GM18868 (cell line): ENCODE measurements around the gene EMSY.
"Not testable (repeated sequence)": the region's sequence is repeated elsewhere in the genome, so short reads cannot be mapped to it uniquely, and the experiment has no call there.

Source experiments
- ATAC-seq: cut with Tn5 transposase; IDR thresholded peaks from one replicate; pipeline ENCODE4 v1.9.1; 2021; ENCODE audit warnings: mild to moderate bottlenecking, moderate library complexity; ENCODE audit not compliant: unreplicated experiment

Gene EMSY

DNA sequence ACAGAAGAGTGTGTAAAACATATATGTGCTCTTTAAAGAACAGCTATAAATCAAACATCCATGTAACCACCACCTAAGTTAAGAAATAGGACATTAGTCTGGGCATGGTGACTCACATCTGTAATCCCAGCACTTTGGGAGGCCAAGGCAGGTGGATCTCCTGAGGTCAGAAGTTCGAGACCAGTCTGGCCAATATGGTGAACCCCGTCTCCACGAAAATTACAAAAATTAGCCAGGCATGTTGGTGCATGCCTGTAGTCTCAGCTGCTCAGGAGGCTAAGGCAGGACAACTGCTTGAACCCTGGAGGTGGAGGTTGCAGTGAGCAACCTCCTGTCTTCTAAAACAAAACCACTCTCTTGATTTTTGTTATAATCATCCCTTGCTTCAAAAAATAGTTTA lies 122.4 kb downstream of the EMSY start:
- ATAC-seq, result no peak

- no peak for ATAC-seq
These were observed 123.3 kb downstream of the EMSY start for GRCh38 chr11:76568139-76568538.

GRCh38 chr11:76568621-76569020 lies 123.8 kb downstream of the EMSY start:
- no peak for ATAC-seq

DNA sequence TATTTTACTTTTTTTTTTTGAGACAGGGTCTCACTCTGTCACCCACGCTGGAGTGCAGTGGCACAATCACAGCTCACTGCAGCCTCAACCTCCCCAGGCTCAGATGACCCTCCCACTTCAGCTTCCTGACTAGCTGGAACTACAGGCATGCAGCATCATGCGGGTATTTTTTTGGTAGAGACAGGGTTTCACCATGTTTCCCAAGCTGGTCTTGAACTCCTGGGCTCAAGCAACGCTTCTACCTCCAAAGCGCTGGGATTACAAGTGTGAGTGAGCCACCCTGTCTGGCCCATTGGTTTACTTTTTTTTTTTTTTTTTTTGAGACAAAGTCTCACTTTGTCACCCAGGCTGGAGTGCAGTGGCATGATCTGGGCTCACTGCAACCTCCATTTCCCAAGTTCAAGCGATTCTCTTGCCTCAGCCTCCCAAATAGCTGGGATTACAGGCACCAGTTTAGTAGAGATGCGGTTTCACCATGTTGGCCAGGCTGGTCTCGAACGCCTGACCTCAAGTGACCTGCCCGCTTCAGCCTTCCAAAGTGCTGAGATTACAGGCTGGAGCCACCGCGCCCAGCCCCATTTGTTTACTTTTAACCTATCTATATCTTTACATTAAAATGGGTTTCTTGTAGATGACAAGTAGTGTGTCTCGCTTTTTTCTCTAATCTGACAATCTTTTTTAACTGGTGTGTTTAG lies 127.5 kb downstream of the EMSY start:
- ATAC-seq, result not testable (repeated sequence)

GRCh38 chr11:76574406-76574805 lies 129.6 kb downstream of the EMSY start:
- ATAC-seq, result no peak

GRCh38 chr11:76574879-76575278 lies 130.1 kb downstream of the EMSY start:
- no peak for ATAC-seq

GRCh38 chr11:76577226-76577920 lies 132.6 kb downstream of the EMSY start:
- no peak for ATAC-seq

DNA sequence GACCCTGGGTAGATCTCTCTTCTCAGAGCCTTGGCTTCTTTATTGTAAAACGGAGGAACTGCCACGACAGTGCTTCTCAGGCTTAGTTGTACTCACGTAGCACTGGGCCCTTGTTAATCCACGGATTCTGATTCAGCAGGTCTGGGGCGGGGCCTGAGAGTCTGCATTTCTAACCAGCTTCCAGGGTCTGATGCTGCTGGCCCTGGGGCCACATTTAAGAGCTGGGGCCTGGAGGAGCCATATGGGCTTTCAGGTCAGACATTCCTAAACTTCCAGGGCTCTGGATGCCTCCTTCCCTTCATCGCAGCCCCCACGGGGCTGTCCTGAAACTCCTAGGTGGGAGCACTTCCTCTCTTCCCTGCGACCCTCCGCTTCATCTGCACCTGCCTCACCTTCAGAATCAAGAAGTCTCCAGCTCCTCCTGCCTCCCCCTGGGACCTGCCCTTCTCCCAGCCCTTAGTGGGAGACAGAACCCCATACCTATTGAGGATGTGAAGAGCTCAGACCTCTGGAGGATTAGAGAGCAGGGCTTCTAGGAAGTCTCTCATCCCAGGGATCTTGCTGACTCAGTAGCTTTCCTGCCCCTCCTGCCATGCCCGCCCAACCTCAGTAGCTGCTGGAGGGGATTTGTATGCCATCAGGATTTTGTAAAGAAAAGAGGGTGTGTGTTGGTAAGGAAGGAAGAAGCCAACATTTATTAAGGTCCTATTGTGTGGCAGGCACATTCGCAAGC lies 133.3 kb downstream of the EMSY start:
- no peak for ATAC-seq

- no peak for ATAC-seq
These were observed 133.8 kb downstream of the EMSY start for GRCh38 chr11:76578654-76579055.

GRCh38 chr11:76579056-76579751 lies 134.4 kb downstream of the EMSY start:
- no peak for ATAC-seq

- no peak for ATAC-seq
These were observed 134.9 kb downstream of the EMSY start for GRCh38 chr11:76579752-76580151.

DNA sequence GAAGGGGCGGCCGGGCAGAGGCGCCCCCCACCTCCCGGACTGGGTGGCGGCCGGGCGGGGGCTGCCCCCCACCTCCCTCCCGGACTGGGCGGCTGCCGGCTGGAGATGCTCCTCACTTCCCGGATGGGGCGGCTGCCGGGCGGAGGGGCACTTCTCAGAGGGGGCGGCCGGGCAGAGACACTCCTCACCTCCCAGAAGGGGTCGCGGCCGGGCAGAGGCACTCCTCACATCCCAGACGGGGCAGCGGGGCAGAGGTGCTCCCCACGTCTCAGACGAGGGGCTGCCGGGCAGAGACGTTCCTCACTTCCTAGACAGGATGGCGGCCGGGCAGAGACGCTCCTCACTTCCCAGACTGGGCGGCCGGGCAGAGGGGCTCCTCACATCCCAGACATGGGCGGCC lies 137.7 kb downstream of the EMSY start:
- not testable (repeated sequence) for ATAC-seq

DNA sequence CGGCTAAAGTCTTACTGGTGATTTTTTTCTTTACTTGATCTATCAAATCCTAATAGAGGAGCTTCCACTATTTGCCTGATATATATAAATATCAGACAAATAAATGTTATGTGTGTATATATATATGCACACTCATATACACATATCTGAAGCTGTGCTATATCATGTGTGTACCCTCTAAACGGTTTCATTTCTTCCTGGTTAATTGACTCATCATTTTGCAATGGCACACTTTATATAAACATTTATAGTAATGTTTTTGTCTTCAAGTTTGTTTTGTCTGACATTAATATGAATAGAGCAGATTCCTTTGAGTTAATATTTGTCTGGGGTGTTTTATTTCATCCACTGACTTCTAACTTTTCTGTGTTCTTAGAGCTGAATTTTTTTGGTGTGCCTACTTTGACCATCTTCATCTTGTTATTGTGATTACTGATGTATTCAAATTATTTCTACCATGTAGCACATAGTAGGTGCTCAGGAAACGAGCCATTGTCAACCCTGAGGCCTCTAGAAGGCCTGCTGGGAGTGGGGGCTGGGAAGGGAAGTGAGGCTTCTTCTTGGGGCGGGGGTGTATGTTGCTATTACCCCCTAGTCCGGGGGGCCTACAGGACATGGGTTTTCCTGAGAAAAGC lies 143.1 kb downstream of the EMSY start:
- no peak for ATAC-seq

DNA sequence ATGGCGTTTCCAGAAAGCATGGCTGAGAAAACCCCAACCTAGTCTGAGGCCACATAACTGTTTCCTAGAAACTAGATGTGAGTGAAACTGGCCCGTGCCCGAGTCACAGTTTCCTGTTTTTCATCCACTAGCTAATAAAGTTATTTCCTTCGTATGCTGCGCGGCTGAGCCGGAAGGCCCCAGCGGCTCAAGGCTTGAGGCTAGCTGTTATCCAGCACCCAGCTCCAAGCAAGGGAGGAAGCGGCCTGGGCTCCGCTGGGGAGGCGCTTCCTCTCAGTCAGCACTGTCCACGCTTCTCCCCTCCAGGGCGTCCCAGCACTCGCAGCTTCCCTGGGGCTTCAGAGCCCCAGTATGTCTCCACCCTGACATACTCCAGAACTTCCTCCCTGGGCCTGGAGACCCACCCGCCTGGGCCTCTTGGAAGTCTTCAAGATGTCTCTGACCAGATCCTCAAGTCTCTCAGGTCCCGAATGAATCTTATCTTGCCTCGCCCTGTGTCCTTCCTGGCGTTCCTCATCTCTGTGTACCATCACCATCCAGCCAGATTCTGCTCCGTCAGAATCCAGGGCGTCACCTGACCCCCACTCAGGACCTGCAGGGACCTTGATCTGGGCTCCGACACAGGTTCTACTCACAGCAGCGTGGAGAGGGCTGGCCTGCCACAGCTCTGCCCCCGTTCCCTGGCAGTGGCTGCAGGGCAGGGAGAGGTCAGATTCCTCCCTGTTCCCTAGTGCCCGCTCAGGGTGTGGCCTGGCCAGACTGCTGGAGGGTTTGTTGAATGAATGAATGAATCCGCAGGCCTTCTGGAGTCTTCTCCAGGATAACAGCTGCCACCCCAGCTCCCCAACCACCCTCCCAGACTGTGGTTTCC lies 143.9 kb downstream of the EMSY start:
- no peak for ATAC-seq

DNA sequence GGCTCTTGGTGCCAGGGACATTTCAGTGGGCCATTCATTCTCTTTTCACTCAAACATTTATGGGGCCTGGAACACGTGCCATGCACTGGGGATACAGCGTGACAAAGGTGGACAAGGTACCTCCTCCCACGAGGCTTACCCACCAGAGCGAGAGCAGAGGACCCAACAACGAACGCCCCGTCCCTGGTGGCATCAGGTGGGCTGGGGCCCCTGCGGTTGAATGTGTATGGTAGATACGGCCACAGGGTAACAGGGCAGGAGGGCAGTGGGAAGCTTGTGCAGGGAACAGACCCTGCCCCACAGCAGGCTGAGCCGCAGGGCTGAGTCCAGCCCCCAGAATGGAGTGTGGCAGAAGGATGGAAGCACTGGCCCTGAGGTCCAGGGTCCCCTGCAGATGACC lies 144.7 kb downstream of the EMSY start:
- no peak for ATAC-seq

GRCh38 chr11:76589964-76590950 lies 145.4 kb downstream of the EMSY start:
- no peak for ATAC-seq

- ATAC-seq, result no peak
These were observed 146.6 kb downstream of the EMSY start for GRCh38 chr11:76591416-76591815.

- no peak for ATAC-seq
These were observed 147.5 kb downstream of the EMSY start for GRCh38 chr11:76592025-76592914.
